Right lobe of liver (tissue), 4 donors: ENCODE data around the gene MTUS2.

Source experiments
- CTCF ChIP-seq, 4 donors: fragments of 200-600 bp in 3 of 4; fragments of 450-650 bp in 1 of 4; IDR thresholded peaks; one replicate each; pipeline versions ENCODE4 v1.5.1 to v1.8.0; 2016 to 2022; ENCODE audit warnings: antibody characterized with exemption in 4 of 4, mild to moderate bottlenecking in 2 of 4
- POLR2A ChIP-seq: fragments of 450-650 bp; IDR thresholded peaks from one replicate; pipeline ENCODE4 v1.6.1; 2017; ENCODE audit warnings: antibody characterized with exemption, mild to moderate bottlenecking
- donor health status: DM: no; HTN: no; CAD: no.
- donor health status: DM: no; HTN: no; CAD: no.
- donor health status: DM: no; HTN: yes; CAD: no.

DNA sequence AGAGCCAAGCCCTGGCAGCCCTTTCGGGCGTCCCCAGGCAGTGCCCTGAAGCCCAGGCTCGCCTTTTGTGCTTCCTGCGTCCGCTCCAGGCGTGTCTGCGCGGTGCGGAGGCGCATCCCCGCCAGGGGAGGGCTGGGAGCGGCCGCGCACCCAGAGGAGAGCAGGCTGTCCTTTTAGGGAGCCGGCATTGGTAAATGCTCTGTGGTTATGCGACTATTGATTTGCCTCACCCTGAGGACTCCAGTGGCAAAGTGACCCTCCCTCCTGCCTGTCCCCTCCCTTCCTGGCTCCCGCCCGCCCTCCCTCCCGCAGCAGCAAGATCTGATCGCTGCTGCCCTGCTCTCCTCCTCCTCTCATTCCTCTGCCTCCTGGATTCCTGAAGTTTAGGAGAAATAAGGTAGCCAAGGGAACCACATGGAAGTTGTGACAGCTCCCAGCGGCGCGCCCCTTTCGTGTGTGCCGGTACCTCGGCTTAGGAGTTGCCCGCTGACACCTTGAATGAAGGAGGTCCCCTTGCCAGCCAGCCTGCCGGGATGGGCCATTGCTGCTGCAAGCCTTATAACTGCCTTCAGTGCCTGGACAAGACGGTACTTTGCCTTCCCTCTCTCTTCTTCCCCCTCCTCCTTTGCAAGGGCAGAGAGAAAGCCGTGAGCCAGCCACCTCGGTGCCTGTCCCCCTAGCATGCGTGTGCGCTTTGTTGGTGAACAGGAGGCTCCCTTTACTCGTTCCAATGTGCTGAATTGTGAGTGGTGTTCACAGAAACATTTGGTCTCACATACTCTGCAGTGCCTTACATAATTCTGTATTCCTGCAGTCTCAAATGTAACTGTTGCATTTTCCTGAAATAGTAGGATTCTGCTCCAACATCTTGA lies 608.4 kb downstream of the MTUS2 start:
- TF ChIP-seq CTCF (IDR thresholded peaks at IDR 0.05) (no peak), POLR2A (no peak)
